ENCODE results near the gene RAB9A. TPM values are rescaled to one million over a fixed set of nuclear protein-coding genes. Genes with fewer than 3 reads are reported as not detected.

Gene RAB9A
- total and polyA plus RNA-seq, 2 experiments from 2014 or later = 33.7 to 36.3 TPM

DNA sequence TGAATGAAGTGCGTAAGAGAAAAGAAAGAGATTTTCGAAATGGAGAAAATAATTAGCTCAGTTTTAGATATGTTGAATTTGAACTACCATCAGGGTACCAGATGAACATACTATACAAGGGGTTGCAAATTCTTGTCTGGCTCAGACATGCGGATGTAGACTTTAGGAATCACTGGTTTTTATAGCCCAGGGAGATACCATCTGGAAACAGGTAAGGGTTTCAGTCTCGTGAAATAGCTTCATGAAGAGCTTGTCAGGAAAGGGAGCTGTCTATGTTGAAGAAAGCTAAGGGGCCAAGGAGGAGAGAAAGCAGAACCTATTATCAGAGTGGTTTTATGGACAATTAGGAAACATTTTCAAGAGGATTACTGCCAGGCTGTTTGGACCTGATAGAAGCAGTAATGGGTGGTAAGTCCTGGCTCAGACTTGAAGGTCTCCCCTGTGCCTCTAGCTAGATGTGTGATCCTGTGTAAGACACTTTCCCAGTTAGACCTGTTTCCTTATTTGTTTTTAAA lies 6.7 kb downstream of the RAB9A start:
- Histone ChIP-seq H3K27ac (no peak overlapping the region), H3K27me3 (no peaks in the 10 kb centered on the region), H3K36me3 (no peaks in the 10 kb centered on the region), H3K4me1 (ENCODE audit: low read depth) (peaks cover 25% of the 10 kb centered on the region), H3K4me3 (no peak overlapping the region), H3K9me3 (ENCODE audit: low read depth) (no peaks in the 10 kb centered on the region)
- no peak for DNase-seq (ENCODE audit: low read depth in 1 of 2, low spot score in 1 of 2)
- no peak for TF ChIP-seq CTCF (IDR thresholded peaks at IDR 0.05; ENCODE audit: low read depth, low read length)

DNA sequence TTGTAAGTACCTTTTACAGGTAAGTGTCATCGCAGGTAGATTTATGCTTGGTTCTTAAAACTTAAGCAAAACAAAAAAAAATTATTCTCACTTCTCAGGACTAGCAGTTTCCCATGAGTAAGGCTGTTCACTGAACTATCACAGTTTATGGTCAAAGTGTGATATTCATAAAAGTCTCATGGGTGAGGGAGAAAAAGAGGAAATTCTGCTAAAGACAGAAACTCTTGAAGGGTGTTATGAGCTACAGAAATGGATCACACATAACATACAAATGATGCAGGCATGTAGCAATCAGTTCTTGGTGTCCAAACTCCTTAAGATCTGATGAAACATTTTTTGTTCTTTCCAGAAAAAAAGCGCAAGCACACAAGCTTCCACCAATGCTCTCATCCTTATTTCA lies 8.5 kb downstream of the RAB9A start:
- no peak for DNase-seq (ENCODE audit: low read depth in 1 of 2, low spot score in 1 of 2)
- H3K4me1 ChIP-seq (ENCODE audit: low read depth) = peaks cover 24% of the 10 kb centered on the region
- H3K4me3 ChIP-seq = no peak overlapping the region
- no peaks in the 10 kb centered on the region for H3K36me3 ChIP-seq
- no peak for TF ChIP-seq CTCF (IDR thresholded peaks at IDR 0.05; ENCODE audit: low read depth, low read length)
- H3K27ac ChIP-seq = no peak overlapping the region
- H3K9me3 ChIP-seq (ENCODE audit: low read depth) = no peaks in the 10 kb centered on the region
- no peaks in the 10 kb centered on the region for H3K27me3 ChIP-seq

GRCh38 chrX:13697976-13698375 lies 9.0 kb downstream of the RAB9A start:
- no peak overlapping the region for H3K27ac ChIP-seq
- peaks cover 19% of the 10 kb centered on the region for H3K4me1 ChIP-seq (ENCODE audit: low read depth)
- no peak for DNase-seq (ENCODE audit: low read depth in 1 of 2, low spot score in 1 of 2)
- H3K36me3 ChIP-seq = no peaks in the 10 kb centered on the region
- no peaks in the 10 kb centered on the region for H3K9me3 ChIP-seq (ENCODE audit: low read depth)
- H3K4me3 ChIP-seq = no peak overlapping the region
- no peak for TF ChIP-seq CTCF (IDR thresholded peaks at IDR 0.05; ENCODE audit: low read depth, low read length)
- no peaks in the 10 kb centered on the region for H3K27me3 ChIP-seq

- no peak overlapping the region for H3K27ac ChIP-seq
- no peak for DNase-seq (ENCODE audit: low read depth in 1 of 2, low spot score in 1 of 2)
- H3K4me3 ChIP-seq = no peak overlapping the region
- H3K4me1 ChIP-seq (ENCODE audit: low read depth) = peaks cover 15% of the 10 kb centered on the region
- no peaks in the 10 kb centered on the region for H3K27me3 ChIP-seq
- H3K36me3 ChIP-seq = no peaks in the 10 kb centered on the region
- H3K9me3 ChIP-seq (ENCODE audit: low read depth) = no peaks in the 10 kb centered on the region
- no peak for TF ChIP-seq CTCF (IDR thresholded peaks at IDR 0.05; ENCODE audit: low read depth, low read length)
Observed at GRCh38 chrX:13698432-13698831, 9.5 kb downstream of the RAB9A start.

GRCh38 chrX:13699183-13699826 lies 10.4 kb downstream of the RAB9A start:
- Histone ChIP-seq H3K4me1 (ENCODE audit: low read depth) (peaks cover 6% of the 10 kb centered on the region), H3K27me3 (no peaks in the 10 kb centered on the region), H3K9me3 (ENCODE audit: low read depth) (no peaks in the 10 kb centered on the region), H3K27ac (no peak overlapping the region), H3K36me3 (no peaks in the 10 kb centered on the region), H3K4me3 (no peak overlapping the region)
- TF ChIP-seq CTCF (IDR thresholded peaks at IDR 0.05; ENCODE audit: low read depth, low read length) = no peak
- no peak for DNase-seq (ENCODE audit: low read depth in 1 of 2, low spot score in 1 of 2)

All from cardiac muscle cell (in vitro differentiated cells and primary cell).